ENCODE measurements around the gene CRYM.

DNA sequence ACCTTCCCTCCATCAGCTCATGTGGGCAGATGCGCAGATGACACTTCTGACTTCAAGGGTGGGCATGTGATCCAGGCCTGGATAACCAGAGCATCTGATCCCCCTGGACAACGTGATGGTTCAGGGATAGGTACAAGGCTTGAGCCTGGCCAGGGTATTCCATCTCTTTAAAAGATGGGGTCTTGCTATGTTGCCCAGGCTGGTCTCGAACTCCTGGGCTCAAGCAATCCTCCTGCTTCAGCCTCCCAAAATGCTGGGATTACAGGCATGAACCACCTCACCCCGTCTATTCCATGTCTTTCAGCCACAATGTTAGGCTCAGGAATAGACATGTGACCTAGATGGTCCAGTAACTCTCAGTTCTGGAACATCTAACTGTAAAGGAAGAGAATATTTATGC lies 20.8 kb downstream of the CRYM start:
- TF ChIP-seq, protein P1, sequence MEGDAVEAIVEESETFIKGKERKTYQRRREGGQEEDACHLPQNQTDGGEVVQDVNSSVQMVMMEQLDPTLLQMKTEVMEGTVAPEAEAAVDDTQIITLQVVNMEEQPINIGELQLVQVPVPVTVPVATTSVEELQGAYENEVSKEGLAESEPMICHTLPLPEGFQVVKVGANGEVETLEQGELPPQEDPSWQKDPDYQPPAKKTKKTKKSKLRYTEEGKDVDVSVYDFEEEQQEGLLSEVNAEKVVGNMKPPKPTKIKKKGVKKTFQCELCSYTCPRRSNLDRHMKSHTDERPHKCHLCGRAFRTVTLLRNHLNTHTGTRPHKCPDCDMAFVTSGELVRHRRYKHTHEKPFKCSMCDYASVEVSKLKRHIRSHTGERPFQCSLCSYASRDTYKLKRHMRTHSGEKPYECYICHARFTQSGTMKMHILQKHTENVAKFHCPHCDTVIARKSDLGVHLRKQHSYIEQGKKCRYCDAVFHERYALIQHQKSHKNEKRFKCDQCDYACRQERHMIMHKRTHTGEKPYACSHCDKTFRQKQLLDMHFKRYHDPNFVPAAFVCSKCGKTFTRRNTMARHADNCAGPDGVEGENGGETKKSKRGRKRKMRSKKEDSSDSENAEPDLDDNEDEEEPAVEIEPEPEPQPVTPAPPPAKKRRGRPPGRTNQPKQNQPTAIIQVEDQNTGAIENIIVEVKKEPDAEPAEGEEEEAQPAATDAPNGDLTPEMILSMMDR (IDR thresholded peaks at IDR 0.05) = no peak
- no peak for TF ChIP-seq POLR2A (IDR thresholded peaks at IDR 0.05)

Data from gastroesophageal sphincter (tissue), 3 donors.